ENCODE results near the gene CASTOR1.

The CASTOR1 gene

DNA sequence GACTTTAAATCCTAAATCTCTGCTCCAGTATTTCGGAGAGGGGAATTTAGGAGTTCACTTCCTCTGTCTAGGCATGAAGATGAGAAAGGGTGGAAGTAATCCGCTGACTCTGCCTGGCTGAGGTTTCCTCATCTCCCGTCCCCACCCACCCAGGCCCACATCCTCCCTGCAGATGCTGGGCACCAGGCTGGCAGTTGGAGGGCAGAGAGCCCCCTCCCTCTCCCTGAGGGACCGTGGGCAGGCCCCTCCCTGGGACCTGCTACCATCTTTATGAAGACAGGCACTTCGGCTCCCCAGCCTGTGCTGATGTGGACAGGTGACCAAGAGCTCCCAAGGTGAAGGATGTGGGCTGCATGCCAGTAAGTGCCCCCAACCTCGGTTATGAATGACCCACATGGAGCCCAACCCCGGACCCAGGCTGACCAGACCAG, 6.7 kb downstream of the CASTOR1 start:
- no peak for DNase-seq (ENCODE audit: low spot score)
- TF ChIP-seq, protein P1, sequence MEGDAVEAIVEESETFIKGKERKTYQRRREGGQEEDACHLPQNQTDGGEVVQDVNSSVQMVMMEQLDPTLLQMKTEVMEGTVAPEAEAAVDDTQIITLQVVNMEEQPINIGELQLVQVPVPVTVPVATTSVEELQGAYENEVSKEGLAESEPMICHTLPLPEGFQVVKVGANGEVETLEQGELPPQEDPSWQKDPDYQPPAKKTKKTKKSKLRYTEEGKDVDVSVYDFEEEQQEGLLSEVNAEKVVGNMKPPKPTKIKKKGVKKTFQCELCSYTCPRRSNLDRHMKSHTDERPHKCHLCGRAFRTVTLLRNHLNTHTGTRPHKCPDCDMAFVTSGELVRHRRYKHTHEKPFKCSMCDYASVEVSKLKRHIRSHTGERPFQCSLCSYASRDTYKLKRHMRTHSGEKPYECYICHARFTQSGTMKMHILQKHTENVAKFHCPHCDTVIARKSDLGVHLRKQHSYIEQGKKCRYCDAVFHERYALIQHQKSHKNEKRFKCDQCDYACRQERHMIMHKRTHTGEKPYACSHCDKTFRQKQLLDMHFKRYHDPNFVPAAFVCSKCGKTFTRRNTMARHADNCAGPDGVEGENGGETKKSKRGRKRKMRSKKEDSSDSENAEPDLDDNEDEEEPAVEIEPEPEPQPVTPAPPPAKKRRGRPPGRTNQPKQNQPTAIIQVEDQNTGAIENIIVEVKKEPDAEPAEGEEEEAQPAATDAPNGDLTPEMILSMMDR (IDR thresholded peaks at IDR 0.05; ENCODE audit: extremely low read depth, missing control alignments), result no peak

DNA sequence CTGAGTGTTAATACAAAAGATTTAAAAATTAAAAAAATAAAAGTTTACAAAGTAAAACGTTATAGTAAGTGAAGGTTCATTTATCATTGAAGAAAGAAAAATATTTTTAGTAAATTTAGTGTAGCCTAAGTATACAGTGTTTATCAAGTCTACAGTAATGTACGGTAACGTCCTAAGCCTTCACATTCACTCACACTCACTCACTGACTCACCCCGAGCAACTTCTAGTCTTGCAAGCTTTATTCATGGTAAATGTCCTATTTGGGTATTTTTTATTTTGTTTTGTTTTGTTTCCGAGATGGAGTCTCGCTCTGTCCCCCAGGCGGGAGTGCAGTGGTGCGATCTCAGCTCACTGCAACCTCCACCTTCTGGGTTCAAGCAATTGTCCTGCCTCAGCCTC, 8.8 kb downstream of the CASTOR1 start:
- TF ChIP-seq, protein P1 (IDR thresholded peaks at IDR 0.05; ENCODE audit: extremely low read depth, missing control alignments), result no peak
- no peak for DNase-seq (ENCODE audit: low spot score)

DNA sequence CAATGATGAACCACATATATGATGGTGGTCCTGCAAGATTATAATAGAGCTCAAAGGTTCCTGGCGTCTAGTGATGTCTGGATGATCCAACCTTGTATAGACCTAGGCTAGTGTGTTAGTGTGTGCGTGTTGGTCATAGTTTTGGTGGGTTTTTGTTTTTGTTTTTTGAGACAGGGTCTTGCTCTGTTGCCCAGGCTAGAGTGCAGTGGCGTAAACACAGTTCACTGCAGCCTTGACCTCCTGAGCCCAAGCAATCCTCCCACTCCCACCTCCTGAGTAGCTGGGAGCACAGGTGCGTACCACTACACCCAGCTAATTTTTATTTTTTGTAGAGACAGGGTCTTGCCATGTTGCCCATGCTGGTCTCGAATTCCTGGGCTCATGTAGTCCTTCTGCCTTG, 9.4 kb downstream of the CASTOR1 start:
- TF ChIP-seq, protein P1 (IDR thresholded peaks at IDR 0.05; ENCODE audit: extremely low read depth, missing control alignments), result no peak
- DNase-seq (ENCODE audit: low spot score), result no peak

DNA sequence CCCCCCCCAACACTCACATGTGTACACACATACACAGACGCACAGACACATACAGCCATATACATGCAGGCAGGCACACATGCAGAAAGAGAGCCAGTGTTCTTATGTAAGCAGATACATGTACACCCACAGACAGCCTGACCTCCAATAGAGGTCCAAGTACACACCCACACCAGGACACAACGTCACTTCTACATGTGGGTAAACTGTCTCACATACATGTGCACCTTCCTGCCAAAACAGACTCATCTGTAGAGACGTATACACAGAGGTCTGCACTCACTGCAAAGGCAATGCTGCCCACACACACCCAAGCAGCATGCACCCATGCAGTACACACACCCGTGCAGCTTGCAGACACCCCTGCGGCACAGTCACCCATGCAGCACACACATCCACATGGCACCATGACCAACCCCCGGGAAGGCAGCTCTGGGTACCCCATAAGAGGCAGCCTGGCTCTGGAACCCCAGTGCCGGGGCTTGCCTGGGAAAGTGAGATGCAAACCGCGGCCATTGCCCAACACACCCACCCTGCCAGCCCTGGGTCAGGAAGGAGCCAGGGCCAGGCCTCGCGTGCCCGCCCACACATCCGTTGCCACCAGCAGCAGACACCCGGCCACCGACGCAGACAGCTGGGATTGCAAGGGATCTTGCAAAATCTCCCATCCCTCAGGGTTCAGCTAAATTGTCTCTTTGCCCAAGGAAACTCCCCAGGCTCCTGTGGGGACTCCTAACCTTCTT, 10.1 kb downstream of the CASTOR1 start:
- TF ChIP-seq, protein P1 (IDR thresholded peaks at IDR 0.05; ENCODE audit: extremely low read depth, missing control alignments), result no peak
- DNase-seq (ENCODE audit: low spot score), result no peak

DNA sequence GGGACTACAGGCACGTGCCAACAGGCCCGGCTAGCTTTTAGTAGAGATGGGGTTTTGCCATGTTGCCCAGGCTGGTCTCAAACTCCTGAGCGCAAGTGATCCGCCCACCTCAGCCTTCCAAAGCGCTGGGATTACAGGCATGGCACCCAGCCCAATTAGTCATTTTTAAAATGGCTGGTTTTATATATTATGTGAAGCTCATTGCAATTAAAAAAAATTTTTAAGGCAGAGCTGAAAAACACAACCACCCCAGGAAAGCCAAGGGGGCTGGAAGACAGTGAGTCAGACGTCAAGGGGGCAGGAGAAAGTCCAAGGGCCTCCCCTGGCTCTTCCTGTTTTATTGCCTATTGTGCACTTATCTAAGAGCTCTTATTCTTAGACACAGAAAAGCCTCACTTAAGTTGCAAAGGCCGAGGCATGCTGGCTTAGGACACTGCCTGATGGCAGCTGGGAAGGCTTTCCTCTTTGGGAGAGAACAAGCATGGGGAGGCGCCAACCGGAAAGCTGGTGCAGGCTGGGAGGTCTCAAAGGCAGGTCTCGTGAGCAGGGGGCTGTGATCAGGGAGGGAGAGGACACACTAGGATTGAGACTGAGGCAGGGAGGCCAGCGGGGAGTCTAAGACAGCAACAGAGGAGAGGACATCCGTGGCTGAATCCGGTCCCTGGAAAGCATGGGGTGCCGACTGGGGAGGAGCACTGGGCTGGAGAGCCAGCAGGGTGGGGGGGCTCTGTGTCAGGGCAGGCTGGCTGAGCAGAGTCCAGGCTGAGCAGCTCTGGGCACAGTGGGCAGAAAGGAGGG, 11.6 kb downstream of the CASTOR1 start:
- TF ChIP-seq, protein P1 (IDR thresholded peaks at IDR 0.05; ENCODE audit: extremely low read depth, missing control alignments), result no peak
- no peak for DNase-seq (ENCODE audit: low spot score)

DNA sequence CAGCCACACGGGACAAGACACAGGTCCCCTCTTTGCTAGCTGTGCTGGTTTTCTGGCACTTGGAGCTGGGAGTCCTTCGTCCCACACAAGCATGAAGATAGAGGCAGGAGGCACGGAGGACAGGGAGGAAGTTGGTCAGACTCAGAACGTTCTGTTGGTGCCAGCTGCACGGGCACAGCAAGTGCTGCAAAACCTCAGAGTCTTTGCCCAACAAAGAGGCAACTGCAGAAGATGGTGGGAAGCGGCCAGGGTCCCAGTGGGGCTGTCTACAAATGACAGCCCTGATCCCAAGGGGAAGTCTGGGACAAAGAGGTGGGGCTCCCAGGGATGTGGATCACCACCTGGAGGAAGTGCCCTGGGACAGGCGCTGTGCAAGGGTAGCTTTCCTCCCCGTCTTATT, 13.3 kb downstream of the CASTOR1 start:
- TF ChIP-seq, protein P1 (IDR thresholded peaks at IDR 0.05; ENCODE audit: extremely low read depth, missing control alignments), result no peak
- no peak for DNase-seq (ENCODE audit: low spot score)

DNA sequence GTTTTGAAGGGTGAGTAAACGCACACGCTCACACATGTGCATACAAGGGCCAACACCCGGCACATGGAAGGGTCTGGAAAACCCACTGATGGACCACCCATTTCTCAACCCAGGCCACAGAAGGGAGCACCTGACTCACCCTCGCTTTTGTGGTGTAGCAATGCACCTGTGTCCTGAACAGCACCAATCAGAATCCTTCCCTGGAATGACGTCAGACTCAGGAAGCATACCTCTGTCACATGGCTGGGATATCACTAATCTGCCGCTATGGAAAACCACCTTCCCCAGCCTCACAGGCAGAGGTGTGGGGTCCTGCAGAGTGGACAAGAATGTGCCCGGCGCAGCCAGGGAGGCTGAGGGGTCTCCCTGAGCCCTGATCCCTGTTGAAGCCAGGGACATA, 13.7 kb downstream of the CASTOR1 start:
- DNase-seq (ENCODE audit: low spot score), result no peak
- TF ChIP-seq, protein P1 (IDR thresholded peaks at IDR 0.05; ENCODE audit: extremely low read depth, missing control alignments), result no peak
